Neural progenitor cell (in vitro differentiated cells): ENCODE data around the gene RUNX1.

Source experiments
- EZH2 ChIP-seq: fragments of 200-600 bp; sonication (generic); IDR thresholded peaks from 2 replicates; pipeline ENCODE4 v1.6.1; 2017; ENCODE audit warnings: antibody characterized with exemption, mild to moderate bottlenecking, moderate library complexity
- EZH2phosphoT487 ChIP-seq: fragments of 200-600 bp; sonication (generic); IDR thresholded peaks from 2 replicates; pipeline ENCODE4 v1.6.1; 2017; ENCODE audit warnings: antibody characterized with exemption
- TF ChIP-seq, protein P1 (sequence below): fragments of 200-600 bp; sonication (generic); IDR thresholded peaks from 2 replicates; pipeline ENCODE4 v1.5.1; 2017; ENCODE audit warnings: antibody characterized with exemption, mild to moderate bottlenecking

DNA sequence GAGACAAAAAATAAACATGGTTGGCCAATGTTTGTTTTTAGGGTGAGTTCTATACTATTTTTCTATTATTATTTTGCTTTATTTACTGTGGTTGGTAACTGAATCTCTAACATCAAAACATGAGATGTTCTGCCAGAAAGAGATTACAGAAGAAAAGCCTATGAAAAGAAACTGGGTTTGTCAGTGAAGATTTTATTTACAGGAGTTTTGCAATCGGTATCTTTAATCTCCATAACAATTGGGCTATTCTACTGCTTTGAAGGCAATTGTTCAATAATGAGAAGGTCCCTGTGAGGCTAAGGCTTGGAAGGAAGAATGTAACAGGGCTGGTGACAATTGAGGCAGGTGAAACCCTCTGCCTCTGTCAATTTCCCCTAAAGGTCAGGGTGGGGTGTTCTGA, 224.8 kb downstream of the RUNX1 start:
- TF ChIP-seq, protein P1, sequence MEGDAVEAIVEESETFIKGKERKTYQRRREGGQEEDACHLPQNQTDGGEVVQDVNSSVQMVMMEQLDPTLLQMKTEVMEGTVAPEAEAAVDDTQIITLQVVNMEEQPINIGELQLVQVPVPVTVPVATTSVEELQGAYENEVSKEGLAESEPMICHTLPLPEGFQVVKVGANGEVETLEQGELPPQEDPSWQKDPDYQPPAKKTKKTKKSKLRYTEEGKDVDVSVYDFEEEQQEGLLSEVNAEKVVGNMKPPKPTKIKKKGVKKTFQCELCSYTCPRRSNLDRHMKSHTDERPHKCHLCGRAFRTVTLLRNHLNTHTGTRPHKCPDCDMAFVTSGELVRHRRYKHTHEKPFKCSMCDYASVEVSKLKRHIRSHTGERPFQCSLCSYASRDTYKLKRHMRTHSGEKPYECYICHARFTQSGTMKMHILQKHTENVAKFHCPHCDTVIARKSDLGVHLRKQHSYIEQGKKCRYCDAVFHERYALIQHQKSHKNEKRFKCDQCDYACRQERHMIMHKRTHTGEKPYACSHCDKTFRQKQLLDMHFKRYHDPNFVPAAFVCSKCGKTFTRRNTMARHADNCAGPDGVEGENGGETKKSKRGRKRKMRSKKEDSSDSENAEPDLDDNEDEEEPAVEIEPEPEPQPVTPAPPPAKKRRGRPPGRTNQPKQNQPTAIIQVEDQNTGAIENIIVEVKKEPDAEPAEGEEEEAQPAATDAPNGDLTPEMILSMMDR, result no peak
- TF ChIP-seq EZH2, result no peak
- no peak for TF ChIP-seq EZH2phosphoT487
